ENCODE results near the gene FAM174C.
A peak's percentile ranks its signal among the peaks of the same experiment; 100 is the strongest.

Gene FAM174C

DNA sequence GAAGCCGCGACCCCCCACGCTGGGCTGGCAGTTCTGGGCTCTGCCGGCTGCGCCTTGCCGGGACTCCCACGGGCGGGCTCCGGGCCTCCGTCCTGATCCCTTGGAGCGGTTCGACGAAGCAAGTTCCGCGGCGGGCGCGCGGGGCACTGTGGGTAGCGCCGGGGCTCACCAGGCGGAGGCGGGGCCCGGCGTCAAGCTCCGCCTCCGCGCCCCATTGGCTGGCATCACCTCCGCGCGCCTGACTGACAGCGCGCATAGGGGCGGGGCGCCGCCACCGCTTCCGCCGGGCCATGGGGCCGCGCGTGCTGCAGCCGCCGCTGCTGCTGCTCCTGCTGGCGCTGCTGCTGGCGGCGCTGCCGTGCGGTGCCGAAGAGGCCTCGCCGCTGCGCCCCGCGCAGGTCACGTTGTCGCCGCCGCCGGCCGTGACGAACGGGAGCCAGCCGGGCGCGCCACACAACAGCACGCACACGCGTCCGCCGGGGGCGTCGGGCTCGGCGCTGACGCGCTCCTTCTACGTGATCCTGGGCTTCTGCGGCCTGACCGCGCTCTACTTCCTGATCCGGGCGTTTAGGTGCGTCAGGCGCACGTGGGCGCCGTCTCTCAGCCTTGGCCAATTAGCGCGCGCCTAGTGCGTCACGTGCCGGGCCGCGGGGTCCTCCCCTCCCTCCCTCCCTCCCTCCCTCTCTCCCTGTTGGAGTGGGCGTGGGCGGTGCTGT lies at the start of gene FAM174C:
Gene FAM174C (plus strand): TSS at position 271 of the 716 bp plus-strand sequence. CDS start 20 bp downstream, at position 291.
- DNase-seq (ENCODE audit: low read depth in 4 of 4, low spot score in 1 of 4): peak; percentile 87 to 96 (median 93)

DNA sequence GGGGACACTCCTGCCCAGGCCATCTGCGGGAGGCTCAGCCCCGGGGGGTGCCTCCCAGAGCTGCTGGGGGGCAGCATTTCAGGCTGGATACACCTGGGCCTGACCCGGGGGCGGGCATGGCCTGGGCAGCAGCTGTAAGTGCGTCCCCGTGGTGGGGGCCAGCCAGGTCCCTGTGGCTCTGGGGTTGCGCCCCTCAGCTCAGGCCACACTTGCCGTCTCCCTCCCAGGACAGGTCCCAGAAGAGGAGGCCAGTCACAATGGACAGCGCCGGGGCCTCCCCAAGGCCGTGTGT lies 49.2 kb upstream of the FAM174C start:
- DNase-seq (ENCODE audit: low read depth in 4 of 4, low spot score in 1 of 4): no peak

DNA sequence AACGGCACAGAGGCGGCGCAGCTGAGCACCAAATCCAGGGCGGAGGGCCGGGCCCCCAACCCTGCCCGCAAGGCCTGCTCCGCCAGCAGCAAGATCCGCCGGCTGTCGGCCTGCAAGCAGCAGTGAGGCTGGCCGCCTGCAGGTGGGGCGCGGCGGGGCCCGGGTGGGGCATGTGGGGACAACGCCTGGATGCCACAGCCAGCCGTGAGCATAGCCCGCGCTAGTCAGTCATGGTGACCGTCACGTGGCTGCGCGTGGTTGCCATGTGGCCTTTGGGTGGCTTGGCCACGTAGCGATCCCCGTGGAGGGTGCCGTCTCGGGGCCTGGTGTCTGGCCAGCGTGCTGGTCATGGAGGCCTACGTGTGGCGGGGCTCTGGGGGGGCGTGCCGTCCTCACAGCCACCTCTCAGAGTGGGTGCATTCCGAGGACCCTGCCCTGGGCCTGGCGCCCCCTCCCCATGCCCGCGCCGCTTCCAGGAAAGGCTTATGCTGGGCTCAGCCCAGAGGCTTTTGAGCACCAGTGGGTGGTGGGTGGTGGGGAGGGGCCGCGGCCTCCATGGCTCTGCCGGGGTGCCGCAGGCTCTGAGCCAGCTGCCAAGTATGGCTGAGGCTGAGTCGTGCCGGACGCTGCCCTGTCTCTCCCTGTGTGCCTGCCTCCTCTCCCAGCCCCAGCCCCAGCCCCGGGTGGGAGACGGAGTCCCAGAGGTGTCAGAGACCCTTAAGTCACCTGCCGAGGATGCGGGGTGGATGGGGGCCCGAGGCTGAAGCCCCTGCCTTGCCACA lies 48.6 kb upstream of the FAM174C start:
- DNase-seq (ENCODE audit: low read depth in 4 of 4, low spot score in 1 of 4): no peak

DNA sequence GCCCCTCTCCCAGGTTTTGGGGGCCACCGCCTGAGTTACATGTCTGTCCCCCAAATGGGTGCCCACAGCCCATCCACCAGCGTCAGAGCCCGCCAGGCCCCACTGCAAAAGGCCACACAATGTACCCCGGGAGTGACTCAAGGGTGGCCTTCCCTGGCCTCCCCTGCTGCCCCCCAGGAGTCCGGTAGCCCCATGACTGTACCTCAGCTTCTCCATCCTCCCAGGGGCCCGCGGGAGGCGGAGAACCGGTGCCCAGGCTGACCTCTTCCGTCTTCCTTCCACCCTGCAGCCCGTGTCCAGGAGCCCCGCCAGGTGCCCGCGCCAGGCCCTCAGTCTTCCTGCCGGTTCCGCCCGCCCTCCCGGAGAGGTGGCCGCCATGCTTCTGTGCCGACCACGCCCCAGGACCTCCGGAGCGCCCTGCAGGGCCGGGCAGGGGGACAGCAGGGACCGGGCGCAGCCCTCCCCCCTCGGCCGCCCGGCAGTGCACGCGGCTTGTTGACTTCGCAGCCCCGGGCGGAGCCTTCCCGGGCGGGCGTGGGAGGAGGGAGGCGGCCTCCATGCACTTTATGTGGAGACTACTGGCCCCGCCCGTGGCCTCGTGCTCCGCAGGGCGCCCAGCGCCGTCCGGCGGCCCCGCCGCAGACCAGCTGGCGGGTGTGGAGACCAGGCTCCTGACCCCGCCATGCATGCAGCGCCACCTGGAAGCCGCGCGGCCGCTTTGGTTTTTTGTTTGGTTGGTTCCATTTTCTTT lies 47.9 kb upstream of the FAM174C start:
- no peak for DNase-seq (ENCODE audit: low read depth in 4 of 4, low spot score in 1 of 4)

DNA sequence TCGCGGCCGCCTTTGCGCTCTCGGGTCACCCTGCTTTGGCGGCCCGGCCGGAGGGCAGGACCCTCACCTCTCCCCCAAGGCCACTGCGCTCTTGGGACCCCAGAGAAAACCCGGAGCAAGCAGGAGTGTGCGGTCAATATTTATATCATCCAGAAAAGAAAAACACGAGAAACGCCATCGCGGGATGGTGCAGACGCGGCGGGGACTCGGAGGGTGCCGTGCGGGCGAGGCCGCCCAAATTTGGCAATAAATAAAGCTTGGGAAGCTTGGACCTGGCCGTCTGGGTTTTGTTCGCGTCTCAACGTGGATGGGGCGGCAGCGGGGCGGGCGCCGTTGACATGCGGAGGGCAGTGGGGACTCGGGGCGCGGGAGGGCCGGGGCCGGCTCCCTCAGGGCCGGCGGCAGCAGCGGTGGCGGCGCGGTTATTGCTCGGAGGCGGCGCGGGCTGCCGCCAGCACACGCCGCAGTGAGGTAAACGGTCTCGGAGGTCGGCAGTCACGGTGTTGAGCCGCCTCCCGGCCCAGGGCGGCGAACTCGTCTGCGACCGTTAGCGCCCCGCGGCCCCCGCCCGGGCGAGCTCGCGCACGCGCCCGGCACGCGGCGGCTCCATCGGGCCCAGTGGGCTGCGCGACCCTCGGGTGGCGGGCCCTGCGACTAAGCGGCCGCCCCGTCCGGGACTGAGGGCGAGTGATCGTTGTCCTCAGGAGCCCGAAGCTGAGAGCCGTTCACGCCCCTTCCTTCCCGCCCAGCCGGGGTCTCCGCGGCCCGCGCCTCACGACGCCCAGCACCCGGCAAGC lies 47.0 kb upstream of the FAM174C start:
- DNase-seq (ENCODE audit: low read depth in 4 of 4, low spot score in 1 of 4): no peak

DNA sequence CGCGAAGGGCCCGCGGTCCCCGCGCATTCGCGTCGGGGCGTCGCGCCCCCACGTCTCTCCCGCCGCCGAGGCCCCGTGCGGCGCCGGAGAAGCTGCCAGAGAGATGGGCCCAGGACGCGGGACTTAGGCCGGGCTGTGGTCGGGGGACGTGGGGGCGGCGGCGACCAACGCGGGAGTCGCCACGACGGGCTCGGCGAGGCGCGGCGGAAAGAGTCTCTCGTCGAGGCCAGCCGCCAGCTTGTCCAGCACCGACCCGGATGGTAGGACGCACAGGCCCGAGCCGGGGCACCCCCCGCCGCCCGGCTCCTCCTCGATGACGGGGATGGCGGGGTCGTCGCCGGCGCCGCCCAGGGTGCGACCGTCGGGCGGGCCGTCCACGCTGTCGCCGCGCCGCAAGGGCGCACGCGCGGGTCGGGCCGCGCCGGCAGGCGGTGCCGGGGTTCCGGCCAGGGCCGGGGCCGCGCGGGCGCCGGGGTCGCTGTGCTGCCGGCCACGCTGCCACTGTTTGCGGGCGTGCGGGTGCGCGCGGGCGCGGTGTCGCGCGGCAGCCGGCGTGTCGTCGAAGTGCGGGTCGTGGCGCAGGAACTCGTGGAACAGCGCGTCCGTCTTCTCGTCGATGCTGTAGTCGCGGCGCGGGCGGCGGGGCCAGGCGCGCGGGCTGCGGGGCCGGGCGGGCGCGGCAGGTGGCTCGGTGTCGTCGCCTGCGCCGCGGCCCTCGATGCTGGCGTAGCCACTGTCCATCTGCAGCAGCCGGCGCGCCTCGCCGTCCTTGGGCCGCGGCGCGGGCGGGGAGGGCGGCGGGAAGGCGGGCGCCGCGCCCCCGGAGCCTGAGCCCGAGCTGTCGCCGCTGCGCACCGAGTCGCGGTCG lies 46.0 kb upstream of the FAM174C start:
- DNase-seq (ENCODE audit: low read depth in 4 of 4, low spot score in 1 of 4): no peak

DNA sequence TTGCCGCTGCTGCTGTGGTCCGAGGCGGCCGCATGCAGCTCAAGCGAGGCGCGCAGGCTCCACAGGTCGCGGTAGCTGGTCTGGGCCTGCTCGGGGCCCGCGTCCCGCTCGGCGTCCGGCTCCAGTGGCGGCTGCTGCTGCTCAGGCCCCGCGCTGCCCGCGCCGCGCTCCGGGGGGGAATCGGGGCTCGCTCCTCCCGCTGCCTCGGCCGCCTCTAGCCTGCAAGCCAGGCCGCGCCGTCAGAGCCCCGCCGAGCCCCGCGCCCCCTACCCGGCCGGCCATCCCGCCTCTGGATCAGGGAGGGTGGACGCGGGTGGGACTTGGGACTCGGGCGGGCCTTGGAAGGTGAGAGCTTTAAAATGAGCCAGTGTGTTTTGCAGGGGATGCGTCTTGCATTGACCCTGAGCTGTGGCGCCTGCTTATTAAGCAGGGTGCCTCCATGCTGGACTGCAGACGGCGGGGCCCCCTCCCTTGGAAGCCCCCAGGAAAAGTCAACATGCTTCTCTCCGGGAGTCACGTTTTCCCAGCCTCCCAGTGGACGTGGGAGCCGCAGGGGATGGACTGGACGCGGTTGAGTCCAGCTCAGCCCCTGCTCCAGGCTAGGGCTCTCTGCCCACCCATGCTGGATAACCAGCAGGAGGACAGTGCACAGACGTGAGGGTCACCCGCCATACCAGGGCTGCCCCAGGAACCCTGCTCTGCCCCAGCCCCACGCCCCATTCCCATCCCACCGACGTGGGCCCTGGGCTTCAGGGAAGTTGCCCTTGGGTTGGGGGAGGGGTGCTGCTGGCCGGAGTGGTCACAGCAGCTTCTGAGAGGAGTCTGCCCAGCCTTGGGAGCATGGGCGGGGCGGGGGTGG lies 45.2 kb upstream of the FAM174C start:
- no peak for DNase-seq (ENCODE audit: low read depth in 4 of 4, low spot score in 1 of 4)

DNA sequence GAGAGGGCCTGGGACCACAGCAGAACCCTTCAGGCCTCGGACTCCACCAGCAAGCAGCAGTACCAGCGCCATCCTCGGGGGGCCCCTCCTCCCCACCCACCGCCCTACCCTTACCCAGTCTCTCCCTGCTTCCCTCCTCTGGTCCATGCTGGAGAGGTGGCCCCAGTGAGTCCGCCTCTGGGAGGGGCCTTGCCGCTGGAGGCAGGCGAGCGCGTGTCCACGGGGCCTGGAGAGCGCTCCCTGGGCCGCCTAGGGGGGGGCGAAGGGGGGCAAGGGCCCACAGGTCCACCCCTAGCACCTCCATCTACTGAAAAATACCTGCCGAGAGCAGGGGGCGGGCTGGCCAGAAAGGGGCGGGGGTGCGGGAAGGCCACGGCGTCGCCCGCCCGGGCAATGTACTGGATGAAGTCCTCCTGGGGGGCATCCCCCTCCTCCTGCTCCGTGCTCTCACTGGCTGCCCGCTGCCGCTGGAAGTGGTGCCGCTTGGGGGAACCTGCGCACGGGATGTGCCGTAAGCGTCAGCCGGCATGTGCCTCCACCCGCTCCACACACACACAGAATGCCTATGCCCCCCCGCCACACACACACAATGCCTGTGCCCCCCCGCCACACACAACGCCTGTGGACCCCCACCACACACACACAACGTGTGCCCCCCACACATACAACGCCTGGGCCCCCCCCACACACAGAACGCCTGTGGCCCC lies 44.4 kb upstream of the FAM174C start:
- no peak for DNase-seq (ENCODE audit: low read depth in 4 of 4, low spot score in 1 of 4)

DNA sequence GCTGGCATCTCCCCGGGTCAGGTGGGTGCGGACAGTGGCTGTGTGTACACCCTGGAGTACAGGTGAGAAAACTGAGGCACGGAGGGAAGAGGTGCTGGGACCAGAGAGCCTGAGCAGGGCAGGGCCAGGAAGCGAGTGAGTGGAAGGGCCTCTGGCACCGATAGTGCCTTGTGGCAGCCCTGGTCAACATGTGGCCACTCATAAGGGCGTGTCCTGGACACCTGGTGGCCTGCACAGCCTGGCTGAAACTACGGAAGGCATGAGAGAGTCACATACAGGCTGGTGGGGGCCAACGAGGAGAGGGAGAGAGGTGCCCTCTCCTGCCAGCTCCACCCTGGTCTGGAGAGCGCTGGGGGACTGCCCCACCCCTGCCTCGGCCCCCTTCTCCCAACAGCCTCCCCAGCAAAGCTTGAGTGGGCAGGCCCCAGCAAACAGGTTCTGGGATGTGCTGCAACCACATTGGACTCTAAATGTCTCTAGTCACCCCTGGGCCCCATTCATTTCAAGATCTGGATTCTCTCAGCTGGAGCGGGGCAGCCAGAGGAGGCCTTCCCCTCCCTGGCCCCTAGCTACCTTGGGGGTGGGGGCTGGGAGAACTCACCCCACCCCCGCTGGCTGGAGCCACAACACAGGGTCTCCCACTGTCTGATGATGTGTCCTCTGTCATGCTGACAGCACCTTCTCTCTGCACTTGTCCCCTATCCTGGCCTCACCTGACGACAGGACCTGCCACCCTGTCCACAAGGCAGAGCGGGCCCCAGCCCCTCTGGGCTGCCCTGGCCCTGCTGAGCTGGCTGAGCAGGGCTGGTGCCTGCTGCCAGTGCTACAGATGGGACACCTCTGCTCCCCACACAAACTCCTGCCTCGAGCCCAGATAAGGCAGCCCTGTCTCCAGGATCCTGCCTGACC lies 43.3 kb upstream of the FAM174C start:
- no peak for DNase-seq (ENCODE audit: low read depth in 4 of 4, low spot score in 1 of 4)

DNA sequence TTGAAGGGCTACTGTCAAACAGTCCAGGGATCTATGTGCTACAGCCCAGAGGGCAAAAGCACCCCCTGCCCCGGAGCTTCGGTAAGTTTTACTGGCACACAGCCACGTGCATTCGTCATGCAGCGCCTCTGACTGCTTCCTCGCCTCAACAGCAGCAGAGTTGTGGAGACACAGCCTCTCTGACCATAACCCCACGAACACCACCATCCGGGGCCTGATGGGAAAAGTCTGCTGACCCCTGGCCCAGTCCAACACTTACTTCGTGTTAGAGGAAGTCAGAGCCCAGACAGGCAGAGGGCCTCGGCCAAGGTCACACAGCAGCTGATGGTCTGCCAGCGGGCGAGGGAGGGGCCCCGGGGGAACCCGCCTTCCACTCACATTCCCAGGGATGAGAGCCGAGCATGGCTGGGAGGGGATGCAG lies 42.7 kb upstream of the FAM174C start:
- DNase-seq (ENCODE audit: low read depth in 4 of 4, low spot score in 1 of 4): no peak

DNA sequence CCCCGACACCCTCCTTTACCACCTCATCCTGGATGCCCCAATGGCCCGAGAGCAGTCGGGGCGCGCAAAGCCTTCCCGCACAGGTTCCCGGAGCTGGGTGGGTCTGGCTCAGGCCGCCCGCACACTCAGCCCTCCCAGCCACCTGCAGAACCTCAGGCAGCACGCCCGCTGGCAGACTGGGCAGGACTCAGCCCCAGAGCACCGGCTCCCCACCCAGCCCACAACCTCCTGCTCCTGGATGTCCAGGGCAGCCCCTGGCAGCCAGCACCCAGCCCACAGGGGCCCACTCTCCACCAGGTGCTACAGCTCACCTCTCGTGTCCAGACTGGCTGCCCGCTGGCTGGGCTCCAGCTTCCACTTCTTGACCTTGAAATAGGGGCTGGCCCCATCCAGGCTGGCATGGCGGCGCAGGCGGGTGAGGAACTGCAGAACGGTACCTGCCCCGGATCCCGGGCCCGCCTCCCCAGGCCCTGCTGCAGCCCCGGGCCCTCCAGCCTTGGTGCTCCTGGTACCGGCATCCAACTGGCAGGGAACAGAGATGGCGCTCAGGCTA lies 42.1 kb upstream of the FAM174C start:
- no peak for DNase-seq (ENCODE audit: low read depth in 4 of 4, low spot score in 1 of 4)

DNA sequence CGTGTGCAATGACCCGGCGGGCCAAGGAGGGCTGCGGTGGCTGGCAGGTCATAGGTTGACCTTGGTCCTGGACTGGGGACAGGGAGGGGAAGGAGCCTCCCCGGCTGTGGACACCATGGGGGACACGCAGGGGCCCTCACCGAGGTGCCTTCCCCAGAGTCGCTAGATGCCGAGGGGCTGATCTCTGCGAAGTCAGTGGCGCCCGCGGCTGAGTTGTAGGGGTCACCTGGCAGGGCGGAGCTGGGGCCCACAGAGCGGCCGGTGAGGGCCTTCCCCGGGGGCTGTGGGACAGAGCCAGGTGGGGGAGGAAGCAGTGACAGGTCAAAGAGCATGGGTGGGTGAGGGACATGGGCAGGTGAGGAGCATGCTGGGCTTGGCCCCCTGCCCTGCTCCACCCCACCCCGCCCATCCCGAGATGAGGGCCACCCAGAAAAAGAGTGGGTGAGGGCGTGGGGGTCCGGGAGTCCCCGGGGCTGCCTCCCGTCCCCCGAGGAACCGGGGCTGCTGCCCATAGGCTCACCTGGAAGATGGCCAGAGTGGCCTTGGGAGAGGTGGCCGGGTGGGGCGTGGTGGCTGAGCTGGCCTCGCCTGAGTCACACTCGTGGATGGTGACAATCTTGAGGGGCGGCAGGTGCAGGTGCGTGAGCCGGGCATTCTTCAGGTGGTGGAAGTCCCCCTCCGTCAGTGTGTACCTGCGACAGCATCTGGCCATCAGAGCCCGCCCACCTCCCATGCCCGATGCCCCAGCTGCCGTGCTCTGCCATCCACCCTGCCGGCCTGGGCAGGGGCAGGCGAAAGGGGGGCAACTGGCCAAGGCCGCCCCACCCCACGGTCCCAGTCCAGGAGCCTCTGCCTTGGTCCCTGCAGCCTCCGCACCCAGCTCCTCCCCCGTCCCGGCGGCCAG lies 41.0 kb upstream of the FAM174C start:
- DNase-seq (ENCODE audit: low read depth in 4 of 4, low spot score in 1 of 4): no peak

DNA sequence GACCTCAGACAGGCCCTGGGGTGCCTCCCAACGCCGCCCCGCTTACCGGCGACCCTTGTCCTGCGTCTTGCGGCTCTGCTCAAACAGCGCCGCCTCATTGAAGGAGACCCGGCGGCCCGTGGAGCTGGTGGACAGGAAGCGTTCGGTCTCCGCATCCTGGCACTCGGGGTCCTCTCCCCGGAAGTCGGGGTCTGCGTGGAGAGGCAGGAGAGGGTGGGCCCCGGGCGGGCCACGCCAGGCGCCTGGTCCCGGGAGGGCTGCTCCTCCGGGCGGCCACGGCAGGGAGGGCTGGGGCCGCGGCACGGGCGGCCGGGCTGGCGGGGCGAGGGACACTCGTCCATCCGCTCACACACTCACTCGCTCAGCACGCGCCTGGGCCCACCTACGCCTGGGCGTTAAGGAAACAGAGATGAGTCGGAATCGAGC lies 40.4 kb upstream of the FAM174C start:
- DNase-seq (ENCODE audit: low read depth in 4 of 4, low spot score in 1 of 4): no peak

DNA sequence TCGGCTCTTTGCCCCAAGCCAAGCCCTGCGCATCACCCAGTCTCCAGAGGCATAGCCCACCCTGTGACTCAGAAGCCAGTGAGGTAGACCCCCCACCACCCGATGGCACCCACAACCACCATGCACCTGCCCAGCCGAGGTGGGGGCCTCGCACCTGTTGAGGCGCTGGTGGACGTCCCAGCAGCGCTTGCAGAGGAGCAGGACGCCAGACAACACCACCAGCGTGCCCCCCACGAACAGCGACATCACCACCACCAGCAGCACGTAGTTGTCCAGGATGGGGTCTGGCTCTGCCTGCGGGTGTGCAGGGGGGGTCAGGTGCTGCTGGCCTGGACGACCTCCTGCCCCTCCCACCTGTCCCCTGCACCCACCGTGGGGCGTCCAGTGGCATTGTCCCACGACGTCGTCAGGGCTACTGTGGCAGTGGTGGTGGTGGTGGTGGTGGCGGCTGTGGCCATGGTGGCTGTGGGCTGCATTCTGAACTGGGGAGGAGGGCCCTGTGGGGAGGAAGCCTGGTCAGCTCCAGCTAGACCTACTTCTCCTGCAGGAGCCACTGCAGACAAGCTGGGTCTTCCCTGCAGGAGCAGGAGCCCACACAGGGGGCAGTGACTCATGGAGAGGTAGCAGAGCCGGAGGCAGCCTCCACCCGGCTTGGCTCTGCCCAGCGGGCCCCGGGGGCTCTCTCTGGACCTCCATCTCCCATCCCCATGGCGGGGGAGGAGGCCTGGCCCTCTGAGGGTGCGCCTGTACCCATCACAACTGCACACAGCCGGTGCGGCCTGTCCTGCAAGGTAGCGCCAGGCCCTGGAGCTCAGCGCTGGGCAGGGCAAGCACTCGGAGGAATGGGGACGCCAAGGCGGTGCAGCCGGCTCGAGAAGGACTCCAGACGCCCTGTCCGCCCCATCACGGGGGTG lies 39.4 kb upstream of the FAM174C start:
- no peak for DNase-seq (ENCODE audit: low read depth in 4 of 4, low spot score in 1 of 4)

DNA sequence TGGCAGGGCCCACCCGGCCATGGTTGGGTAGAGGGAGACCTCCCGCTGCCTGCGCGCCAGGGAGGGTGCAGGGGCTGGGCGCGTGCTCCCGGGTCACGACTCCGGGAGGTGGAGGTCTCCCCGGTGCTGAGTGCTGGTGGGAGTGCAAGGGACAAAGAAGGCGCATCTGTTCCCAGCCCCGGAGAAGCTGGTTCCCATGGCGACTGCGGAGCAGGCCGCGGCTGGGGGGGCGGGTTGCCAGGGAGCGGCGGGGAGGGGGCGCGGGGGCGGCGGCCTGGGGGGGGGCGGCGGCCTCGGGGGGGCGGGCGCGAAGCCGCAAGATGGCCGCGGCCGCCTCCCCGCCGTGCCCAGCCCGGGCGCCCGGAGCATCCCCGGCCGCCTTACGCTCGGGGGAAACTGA lies 38.8 kb upstream of the FAM174C start:
- no peak for DNase-seq (ENCODE audit: low read depth in 4 of 4, low spot score in 1 of 4)
